IPS-15b (cell line): ENCODE results near the gene ZBED6.
"Not testable (repeated sequence)": the region's sequence is repeated elsewhere in the genome, so short reads cannot be mapped to it uniquely, and the experiment has no call there.

Experiments
- H3K27me3 ChIP-seq: one replicate; pipeline ENCODE4 v1.6.1; 2013; ENCODE audit warnings: low read length; ENCODE audit not compliant: control insufficient read depth, insufficient read depth
- H3K36me3 ChIP-seq: one replicate; pipeline ENCODE4 v1.6.1; 2013; ENCODE audit warnings: low read length; ENCODE audit not compliant: control insufficient read depth, insufficient read depth
- H3K4me1 ChIP-seq: one replicate; pipeline ENCODE4 v1.6.1; 2013; ENCODE audit warnings: mild to moderate bottlenecking, low read length; ENCODE audit not compliant: control insufficient read depth, insufficient read depth
- H3K4me3 ChIP-seq: one replicate; pipeline ENCODE4 v1.5.1; 2013; ENCODE audit warnings: low read depth, low read length
- H3K9ac ChIP-seq: one replicate; pipeline ENCODE4 v1.6.1; 2013; ENCODE audit warnings: low read depth, mild to moderate bottlenecking, low read length
- H3K9me3 ChIP-seq: one replicate; pipeline ENCODE4 v1.6.1; 2013; ENCODE audit warnings: mild to moderate bottlenecking, low read length; ENCODE audit not compliant: control insufficient read depth, insufficient read depth

Gene ZBED6, protein sequence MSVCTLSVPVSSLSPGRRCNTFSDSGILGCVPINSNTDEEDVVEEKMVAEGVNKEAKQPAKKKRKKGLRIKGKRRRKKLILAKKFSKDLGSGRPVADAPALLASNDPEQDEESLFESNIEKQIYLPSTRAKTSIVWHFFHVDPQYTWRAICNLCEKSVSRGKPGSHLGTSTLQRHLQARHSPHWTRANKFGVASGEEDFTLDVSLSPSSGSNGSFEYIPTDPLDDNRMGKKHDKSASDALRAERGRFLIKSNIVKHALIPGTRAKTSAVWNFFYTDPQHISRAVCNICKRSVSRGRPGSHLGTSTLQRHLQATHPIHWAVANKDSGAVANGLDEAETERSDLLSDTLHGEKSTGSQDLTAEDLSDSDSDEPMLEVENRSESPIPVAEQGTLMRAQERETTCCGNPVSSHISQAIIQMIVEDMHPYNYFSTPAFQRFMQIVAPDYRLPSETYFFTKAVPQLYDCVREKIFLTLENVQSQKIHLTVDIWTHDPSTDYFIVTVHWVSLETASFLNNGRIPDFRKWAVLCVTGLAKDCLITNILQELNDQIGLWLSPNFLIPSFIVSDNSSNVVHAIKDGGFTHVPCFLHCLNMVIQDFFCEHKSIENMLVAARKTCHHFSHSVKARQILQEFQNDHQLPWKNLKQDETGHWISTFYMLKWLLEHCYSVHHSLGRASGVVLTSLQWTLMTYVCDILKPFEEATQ (N-terminal part only)

DNA sequence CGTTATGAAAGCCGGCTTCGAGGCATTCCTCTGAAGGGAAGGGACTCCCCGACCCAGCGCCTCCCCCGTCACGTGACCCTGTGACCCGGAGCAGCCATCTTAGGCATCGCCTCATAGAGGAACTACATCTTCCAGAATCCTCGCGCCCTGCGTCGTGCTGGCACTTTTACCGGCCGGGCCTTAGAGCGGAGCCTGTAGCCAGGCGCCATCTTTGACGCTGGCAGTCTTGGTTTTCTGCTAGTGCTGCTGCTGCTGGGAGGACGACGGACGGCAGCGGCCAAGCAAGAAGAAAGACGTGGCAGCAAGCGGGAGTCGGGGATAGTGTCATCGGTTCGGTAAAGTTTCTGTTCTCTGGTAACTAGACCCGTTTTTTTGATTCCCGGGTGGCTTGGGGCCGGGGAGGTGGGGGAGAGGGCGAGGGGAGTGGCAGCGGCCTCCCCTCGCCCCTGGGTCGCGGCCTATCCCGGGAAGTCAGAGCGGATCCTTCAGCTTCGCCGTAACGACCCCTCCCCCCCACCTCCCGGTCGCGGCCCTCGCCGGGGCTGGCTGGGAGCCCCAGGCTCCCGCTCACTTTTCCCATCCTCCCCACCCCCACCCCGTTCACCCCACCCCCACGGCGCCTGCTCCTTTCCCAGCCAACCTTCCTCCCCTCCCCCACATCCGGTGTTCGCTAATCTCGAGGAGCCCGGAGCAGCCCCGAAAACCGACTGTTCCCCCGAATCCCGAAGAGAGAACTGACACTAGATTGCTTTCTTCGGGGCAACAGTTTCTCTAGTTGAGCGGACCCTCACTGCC lies at the start of gene ZBED6, which contains the start of gene ZC3H11A:
Gene ZBED6 (plus strand): TSS at position 183 of the 795 bp plus-strand sequence. CDS start 1,900 bp downstream, outside the sequence.
Gene ZC3H11A (plus strand): TSS at position 183 of the 795 bp plus-strand sequence. CDS start 21,448 bp downstream, outside the sequence.
- Histone ChIP-seq H3K36me3 (peaks cover 11% of the 10 kb centered on the region), H3K27me3 (no peaks in the 10 kb centered on the region), H3K9me3 (no peaks in the 10 kb centered on the region), H3K4me3 (peak within 1 kb of the TSS; percentile 71), H3K9ac (peak within 1 kb of the TSS; percentile 98), H3K4me1 (peaks cover 9% of the 10 kb centered on the region)

DNA sequence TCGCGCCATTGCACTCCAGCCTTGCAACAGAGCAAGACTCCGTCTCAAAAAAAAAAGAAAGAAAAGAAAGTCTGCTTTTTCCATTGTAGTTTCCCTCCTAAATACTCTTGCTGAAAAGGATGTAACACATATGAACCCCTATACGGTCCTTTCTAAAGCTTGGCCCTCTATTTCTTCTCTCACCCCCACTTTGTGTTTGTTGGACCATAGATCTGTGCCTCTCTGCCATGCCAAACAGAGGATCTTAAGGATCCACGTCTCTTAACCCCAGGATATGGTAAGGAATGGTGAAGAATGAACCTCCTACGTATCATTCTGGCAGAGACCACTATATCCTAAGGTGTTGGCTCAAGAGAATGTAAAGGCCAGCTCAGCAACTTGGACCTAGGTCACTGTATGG lies 49.1 kb upstream of the ZBED6 start:
- Histone ChIP-seq H3K27me3 (no peaks in the 10 kb centered on the region), H3K4me1 (peaks cover 18% of the 10 kb centered on the region), H3K9ac (no peak overlapping the region), H3K4me3 (no peak overlapping the region), H3K36me3 (no peaks in the 10 kb centered on the region), H3K9me3 (no peaks in the 10 kb centered on the region)

DNA sequence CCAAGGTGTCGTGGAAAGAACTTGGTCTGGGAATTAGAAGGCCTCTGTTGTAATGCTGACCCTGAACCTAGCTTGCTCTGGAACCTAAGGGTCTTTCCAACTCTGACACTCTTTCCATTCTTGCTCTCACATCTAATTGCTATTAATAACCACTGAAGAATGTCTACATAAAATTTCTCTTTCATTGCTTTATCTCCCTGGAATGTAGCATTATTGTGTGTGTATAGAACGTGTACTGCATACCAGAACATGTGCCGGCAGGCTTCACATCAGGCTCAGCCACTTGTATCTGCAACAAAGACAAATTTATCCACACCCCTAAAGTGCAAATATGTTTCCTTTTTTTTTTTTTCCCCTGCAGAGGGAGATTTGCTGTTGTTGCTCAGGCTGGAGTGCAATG lies 44.4 kb upstream of the ZBED6 start:
- Histone ChIP-seq H3K9ac (no peak overlapping the region), H3K4me3 (no peak overlapping the region), H3K36me3 (no peaks in the 10 kb centered on the region), H3K4me1 (peaks cover 2% of the 10 kb centered on the region), H3K9me3 (no peaks in the 10 kb centered on the region), H3K27me3 (no peaks in the 10 kb centered on the region)

DNA sequence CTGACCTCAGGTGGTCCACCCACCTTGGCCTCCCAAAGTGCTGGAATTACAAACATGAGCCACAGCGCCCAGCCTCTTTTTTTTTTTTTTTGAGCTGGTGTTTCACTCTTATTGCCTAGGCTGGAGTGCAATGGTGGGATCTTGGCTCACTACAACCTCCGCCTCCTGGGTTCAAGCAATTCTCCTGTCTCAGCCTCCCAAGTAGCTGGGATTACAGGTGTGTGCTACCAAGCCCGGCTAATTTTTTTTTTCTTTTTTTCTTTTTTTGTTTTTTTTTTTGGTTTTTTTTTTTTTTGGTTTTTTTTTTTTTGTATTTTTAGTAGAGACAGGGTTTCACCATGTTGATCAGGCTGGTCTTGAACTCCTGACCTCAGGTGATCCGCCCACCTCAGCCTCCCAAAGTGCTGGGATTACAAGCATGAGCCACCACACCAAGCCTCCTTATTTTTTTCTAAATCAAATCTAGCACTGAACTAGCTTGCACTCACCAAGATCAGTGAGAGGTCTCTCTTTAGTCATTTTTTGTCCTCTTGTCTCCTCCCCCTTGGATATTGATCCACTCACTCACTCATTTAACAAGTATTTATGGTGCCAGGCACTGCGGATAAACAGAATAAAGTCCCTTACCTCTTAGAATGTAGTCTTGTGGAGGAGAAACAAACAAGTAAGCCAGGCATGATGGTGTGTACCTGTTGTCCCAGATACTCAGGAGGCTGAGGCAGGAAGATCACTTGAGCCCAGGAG lies 43.6 kb upstream of the ZBED6 start:
- H3K36me3 ChIP-seq, H3K27me3 ChIP-seq, H3K9me3 ChIP-seq, H3K4me1 ChIP-seq, H3K9ac ChIP-seq, H3K4me3 ChIP-seq: not testable (repeated sequence)

DNA sequence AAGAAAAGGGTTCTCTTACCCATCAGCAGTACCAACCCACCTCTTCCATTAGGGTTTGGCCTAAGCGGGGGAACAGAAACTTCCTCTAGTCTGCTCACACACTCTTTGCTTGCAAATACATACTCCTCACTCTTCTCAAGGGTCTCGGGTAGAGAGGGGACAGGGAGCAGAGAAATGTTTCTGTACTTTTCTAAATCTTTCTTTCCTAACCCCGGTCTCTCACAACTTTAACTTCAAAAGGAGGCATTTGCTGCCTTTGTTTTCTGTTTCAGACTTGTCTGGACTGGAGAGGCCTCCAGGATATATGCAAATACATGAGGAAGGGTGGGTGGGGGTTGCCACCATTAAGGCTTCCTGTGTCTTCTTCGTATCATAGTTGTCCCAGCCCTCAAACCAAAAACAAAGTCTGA lies 41.0 kb upstream of the ZBED6 start:
- H3K36me3 ChIP-seq = no peaks in the 10 kb centered on the region
- no peak overlapping the region for H3K4me3 ChIP-seq
- H3K9me3 ChIP-seq = no peaks in the 10 kb centered on the region
- no peaks in the 10 kb centered on the region for H3K27me3 ChIP-seq
- peaks cover 2% of the 10 kb centered on the region for H3K4me1 ChIP-seq
- no peak overlapping the region for H3K9ac ChIP-seq

DNA sequence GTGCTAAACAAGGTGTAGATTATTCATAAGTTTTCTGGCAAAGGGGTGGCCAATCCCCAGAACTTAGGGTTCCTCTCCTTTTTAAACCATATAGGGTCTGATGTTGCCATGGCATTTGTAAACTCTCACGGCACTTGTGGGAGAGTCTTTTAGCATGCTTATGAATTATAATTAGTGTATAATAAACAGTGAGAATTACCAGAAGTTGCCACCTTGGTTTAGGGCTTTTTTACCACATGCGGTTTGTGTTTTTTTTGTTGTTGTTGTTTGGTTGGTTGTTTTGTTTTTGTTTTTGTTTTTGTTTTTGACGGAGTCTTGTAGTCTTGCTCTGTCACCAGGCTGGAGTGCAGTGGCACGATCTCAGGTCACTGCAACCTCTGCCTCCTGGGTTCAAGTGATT lies 39.4 kb upstream of the ZBED6 start:
- Histone ChIP-seq H3K27me3 (no peaks in the 10 kb centered on the region), H3K4me1 (peaks cover 2% of the 10 kb centered on the region), H3K9me3 (no peaks in the 10 kb centered on the region), H3K9ac (no peak overlapping the region), H3K4me3 (no peak overlapping the region), H3K36me3 (no peaks in the 10 kb centered on the region)

DNA sequence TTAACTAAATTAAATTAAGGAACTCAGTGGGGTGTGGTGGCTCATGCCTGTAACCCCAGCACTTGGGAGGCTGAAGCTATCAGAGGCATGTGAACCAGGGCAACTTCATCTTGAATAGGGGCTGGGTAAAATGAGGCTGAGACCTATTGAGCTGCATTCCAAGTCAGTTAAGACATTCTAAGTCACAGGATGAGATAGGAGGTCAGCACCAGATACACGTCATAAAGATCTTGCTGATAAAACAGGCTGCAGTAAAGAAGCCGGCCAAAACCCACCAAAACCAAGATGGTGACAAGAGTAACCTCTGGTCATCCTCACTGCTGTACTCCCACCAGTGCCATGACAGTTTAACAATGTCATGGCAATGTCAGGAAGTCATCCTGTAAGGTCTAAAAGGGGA lies 36.7 kb upstream of the ZBED6 start:
- H3K36me3 ChIP-seq, H3K4me1 ChIP-seq, H3K9ac ChIP-seq, H3K27me3 ChIP-seq, H3K4me3 ChIP-seq, H3K9me3 ChIP-seq: not testable (repeated sequence)

DNA sequence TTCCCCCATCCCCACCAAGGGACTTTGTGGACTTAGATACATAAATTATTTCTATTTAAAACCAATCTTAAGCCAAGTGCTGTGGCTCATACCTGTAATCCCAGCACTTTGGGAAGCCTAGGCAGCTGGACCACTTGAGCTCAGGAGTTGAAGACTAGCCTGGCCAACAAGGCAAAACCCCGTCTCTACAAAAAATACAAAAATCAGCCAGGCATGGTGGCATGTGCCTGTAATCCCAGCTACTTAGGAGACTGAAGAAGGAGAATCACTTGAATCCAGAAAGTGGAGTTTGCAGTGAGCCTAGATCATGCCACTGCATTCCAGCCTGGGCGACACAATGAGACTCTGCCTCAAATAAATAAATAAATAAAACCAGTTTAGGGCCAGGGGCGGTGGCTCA lies 34.9 kb upstream of the ZBED6 start:
- Histone ChIP-seq H3K4me1 (no peaks in the 10 kb centered on the region), H3K36me3 (no peaks in the 10 kb centered on the region), H3K9me3 (no peaks in the 10 kb centered on the region)

DNA sequence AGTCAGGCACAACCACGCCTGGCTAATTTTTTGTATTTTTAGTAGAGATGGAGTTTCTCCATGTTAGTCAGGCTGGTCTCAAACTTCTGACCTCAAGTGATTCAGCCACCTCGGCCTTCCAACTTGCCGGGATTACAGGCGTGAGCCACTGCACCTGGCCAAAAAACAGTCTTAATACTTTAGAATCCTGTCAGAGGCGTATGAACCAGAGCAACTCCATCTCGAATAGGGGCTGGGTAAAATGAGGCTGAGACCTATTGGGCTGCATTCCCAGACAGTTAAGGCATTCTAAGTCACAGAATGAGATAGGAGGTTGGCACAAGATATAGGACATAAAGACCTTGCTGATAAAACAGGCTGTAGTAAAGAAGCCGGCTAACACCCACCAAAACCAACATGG lies 33.5 kb upstream of the ZBED6 start:
- not testable (repeated sequence) for H3K9ac ChIP-seq, H3K27me3 ChIP-seq, H3K4me3 ChIP-seq, H3K9me3 ChIP-seq, H3K4me1 ChIP-seq, H3K36me3 ChIP-seq

More for the DNA sequence above, 34.9 kb upstream of the ZBED6 start:
- no peak overlapping the region for H3K4me3 ChIP-seq
- H3K27me3 ChIP-seq = no peaks in the 10 kb centered on the region
- H3K9ac ChIP-seq = no peak overlapping the region

DNA sequence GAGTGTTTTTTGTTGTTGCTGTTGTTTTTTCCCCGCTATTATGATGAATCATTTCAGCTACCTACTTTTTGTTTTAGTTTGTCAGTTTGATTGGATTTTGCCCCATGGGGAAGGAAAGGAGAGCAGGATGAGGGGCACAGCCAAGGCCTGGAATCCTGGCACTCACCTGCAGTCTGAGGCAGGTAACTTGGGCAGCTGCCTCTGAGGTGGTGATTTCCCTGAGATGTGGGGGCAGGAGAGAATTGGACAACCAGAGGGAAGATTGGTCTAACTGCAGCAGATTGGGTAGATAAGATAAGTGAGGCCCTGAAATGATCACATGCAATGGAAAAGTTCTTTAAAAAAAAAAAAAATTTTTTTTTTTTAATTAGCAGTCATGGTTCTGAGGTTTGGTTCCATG lies 31.9 kb upstream of the ZBED6 start:
- no peaks in the 10 kb centered on the region for H3K36me3 ChIP-seq
- no peaks in the 10 kb centered on the region for H3K27me3 ChIP-seq
- H3K9me3 ChIP-seq = no peaks in the 10 kb centered on the region
- H3K9ac ChIP-seq = no peak overlapping the region
- no peak overlapping the region for H3K4me3 ChIP-seq
- H3K4me1 ChIP-seq = no peaks in the 10 kb centered on the region
